HCT116 (cell line): ENCODE data around the gene PGAM5. TPM values are rescaled to one million over a fixed set of nuclear protein-coding genes. Genes with fewer than 3 reads are reported as not detected.

Source experiments
- ATAC-seq: fragments of 200-7000 bp; cut with Tn5 transposase; 2 replicates; pipeline ENCODE4 v1.9.1; 2020; ENCODE audit warnings: mild to moderate bottlenecking, moderate library complexity
- BruUV-seq: library from RNA; stranded (reverse); fragments of 400-500 nt; replicated peaks from 2 replicates; lab custom pipeline; 2021; lab: Mats Ljungman, UMichigan
- CTCF ChIA-PET: fragments of 300-600 bp; sonication (Branson Sonifier 250); formaldehyde crosslinking; loops from one replicate; lab custom pipeline; 2021; ENCODE audit warnings: antibody characterized with exemption; lab: Charles Lee
- POLR2A ChIA-PET: fragments of 300-600, 350-600 bp; sonication (Branson Sonifier 250); formaldehyde crosslinking; loops from one replicate; lab custom pipeline; 2021; ENCODE audit warnings: antibody characterized with exemption; lab: Charles Lee
- RAD21 ChIA-PET, 2 experiments: fragments of 300-600 bp; sonication (Branson Sonifier 250); formaldehyde crosslinking; loops; one replicate each; lab custom pipeline; 2023; ENCODE audit warnings: low total read pairs in 2 of 2; ENCODE audit not compliant: uncharacterized antibody in 2 of 2, unreplicated experiment in 2 of 2, low non-redundant PET in 1 of 2; lab: Charles Lee
- DNase-seq: peaks from one replicate; pipeline ENCODE4 v3.0.0-alpha.2; 2010; ENCODE audit warnings: low read depth, low spot score
- H2AFZ ChIP-seq: fragments of 200-600 bp; shearing (Covaris generic), sonication (generic); 2 replicates; pipeline ENCODE4 v1.6.1; 2017; ENCODE audit warnings: low read depth, mixed run types, mixed read lengths, antibody characterized with exemption, low read length; ENCODE audit not compliant: poor library complexity, severe bottlenecking
- H3K27ac ChIP-seq: 2 replicates; pipeline ENCODE4 v1.5.1; 2012; ENCODE audit warnings: low read depth, low read length
- H3K27me3 ChIP-seq: fragments of 200-600 bp; sonication (generic); 2 replicates; pipeline ENCODE4 v1.6.1; 2016; ENCODE audit warnings: mixed run types, low read length, mixed read lengths; ENCODE audit not compliant: insufficient read depth
- H3K36me3 ChIP-seq, 2 experiments: fragments of 200-500 bp in 1 of 2; fragments of 200-600 bp in 1 of 2; sonication (Bioruptor generic) in 1 of 2; sonication (generic) in 1 of 2; 2 replicates each; pipeline versions ENCODE4 v1.5.1 to v1.6.1; 2014 to 2016; ENCODE audit warnings: low read length in 2 of 2, inconsistent platforms in 1 of 2, mixed read lengths in 1 of 2, mixed run types in 1 of 2; ENCODE audit not compliant: insufficient read depth in 2 of 2, control insufficient read depth in 1 of 2
- H3K4me1 ChIP-seq, 2 experiments: fragments of 200-600 bp in 1 of 2; sonication (generic) in 1 of 2; 2 replicates each; pipeline versions ENCODE4 v1.5.1 to v1.6.1; 2012 to 2017; ENCODE audit warnings: low read length in 2 of 2, inconsistent platforms in 1 of 2, mild to moderate bottlenecking in 1 of 2, mixed read lengths in 1 of 2, mixed run types in 1 of 2, moderate library complexity in 1 of 2; ENCODE audit not compliant: insufficient read depth in 2 of 2, control insufficient read depth in 1 of 2
- H3K4me2 ChIP-seq: fragments of 200-600 bp; sonication (generic); 2 replicates; pipeline ENCODE4 v1.6.1; 2017; ENCODE audit warnings: mixed run types, low read length, mixed read lengths
- H3K4me3 ChIP-seq, 2 experiments: fragments of 200-600 bp in 1 of 2; sonication (generic) in 1 of 2; replicated peaks in 1 of 2; 2 replicates each; pipeline ENCODE4 v1.5.1; 2011 to 2016; ENCODE audit warnings: low read length in 2 of 2, control low read depth in 1 of 2, low read depth in 1 of 2, mild to moderate bottlenecking in 1 of 2, mixed read lengths in 1 of 2, mixed run types in 1 of 2
- H3K79me2 ChIP-seq: fragments of 200-600 bp; sonication (generic); 2 replicates; pipeline ENCODE4 v1.6.1; 2017; ENCODE audit warnings: mild to moderate bottlenecking, mixed run types, low read length, moderate library complexity, mixed read lengths; ENCODE audit not compliant: insufficient read depth
- H3K9ac ChIP-seq: fragments of 200-600 bp; sonication (generic); 2 replicates; pipeline ENCODE4 v1.6.1; 2016; ENCODE audit warnings: low read length, mixed read lengths
- H3K9me2 ChIP-seq: fragments of 200-600 bp; sonication (generic), shearing (Covaris generic); 2 replicates; pipeline ENCODE4 v1.6.1; 2017; ENCODE audit warnings: mixed run types, mild to moderate bottlenecking, moderate library complexity; ENCODE audit not compliant: insufficient read depth
- H3K9me3 ChIP-seq, 2 experiments: fragments of 200-500 bp in 1 of 2; fragments of 200-600 bp in 1 of 2; sonication (Bioruptor generic) in 1 of 2; sonication (generic) in 1 of 2; 2 replicates each; pipeline ENCODE4 v1.6.1; 2014 to 2017; ENCODE audit warnings: low read length in 2 of 2, mixed read lengths in 2 of 2, inconsistent platforms in 1 of 2, low read depth in 1 of 2, mild to moderate bottlenecking in 1 of 2, mixed run types in 1 of 2, moderate library complexity in 1 of 2; ENCODE audit not compliant: control insufficient read depth in 1 of 2, insufficient read depth in 1 of 2
- H4K20me1 ChIP-seq: fragments of 200-600 bp; sonication (generic), shearing (Covaris generic); 2 replicates; pipeline ENCODE4 v1.6.1; 2017; ENCODE audit warnings: mixed run types, mild to moderate bottlenecking, moderate library complexity; ENCODE audit not compliant: insufficient read depth
- CEBPB ChIP-seq: IDR thresholded peaks from 2 replicates; pipeline ENCODE4 v1.6.1; 2012; ENCODE audit warnings: low read depth
- EGR1 ChIP-seq: IDR thresholded peaks from 2 replicates; pipeline ENCODE4 v1.6.1; 2012; ENCODE audit warnings: low read depth
- ELF1 ChIP-seq: IDR thresholded peaks from 2 replicates; pipeline ENCODE4 v1.6.1; 2012; ENCODE audit warnings: low read depth, borderline replicate concordance
- EZH2 ChIP-seq: fragments of 200-600 bp; sonication (generic); IDR thresholded peaks from 2 replicates; pipeline ENCODE4 v1.6.1; 2017; ENCODE audit warnings: antibody characterized with exemption, mixed run types
- EZH2phosphoT487 ChIP-seq: fragments of 200-600 bp; IDR thresholded peaks from 2 replicates; pipeline ENCODE4 v1.6.1; 2018; ENCODE audit warnings: antibody characterized with exemption, borderline replicate concordance
- FOSL1 ChIP-seq: IDR thresholded peaks from 2 replicates; pipeline ENCODE4 v1.6.1; 2012; ENCODE audit warnings: low read depth
- JUND ChIP-seq: IDR thresholded peaks from 2 replicates; pipeline ENCODE4 v1.6.1; 2012
- POLR2AphosphoS5 ChIP-seq: IDR thresholded peaks from 2 replicates; pipeline ENCODE4 v1.6.1; 2011; ENCODE audit warnings: mild to moderate bottlenecking, low read depth, low read length, moderate library complexity
- RAD21 ChIP-seq: IDR thresholded peaks from 2 replicates; pipeline ENCODE4 v1.6.1; 2012; ENCODE audit warnings: low read depth, mild to moderate bottlenecking
- SP1 ChIP-seq: IDR thresholded peaks from 2 replicates; pipeline ENCODE4 v1.6.1; 2012; ENCODE audit warnings: low read depth
- YY1 ChIP-seq: IDR thresholded peaks from 2 replicates; pipeline ENCODE4 v1.6.1; 2011; ENCODE audit warnings: low read length, low read depth, moderate library complexity, mild to moderate bottlenecking; ENCODE audit not compliant: insufficient replicate concordance; ENCODE audit errors: extremely low read depth
- intact Hi-C: fragments of 100-400 bp; cut with micrococcal nuclease; formaldehyde crosslinking; loops from 2 replicates; pipeline ENCODE4 v1.10.0; 2022
- total RNA-seq: library from RNA; stranded (reverse); gene quantifications from one replicate; pipeline ENCODE4 v1.2.1, GENCODE V29; 2021; ENCODE audit not compliant: unreplicated experiment
- TF ChIP-seq, protein P1 (sequence below): IDR thresholded peaks from 2 replicates; pipeline ENCODE4 v1.6.1; 2012
- TF ChIP-seq, protein P2 (sequence below): IDR thresholded peaks from 2 replicates; pipeline ENCODE4 v1.6.1; 2012; ENCODE audit warnings: low read depth
- TF ChIP-seq, protein P3 (sequence below): IDR thresholded peaks from 2 replicates; pipeline ENCODE4 v1.6.1; 2011; ENCODE audit warnings: mild to moderate bottlenecking, low read length, moderate library complexity; ENCODE audit not compliant: insufficient replicate concordance; ENCODE audit errors: extremely low read depth
- TF ChIP-seq, protein P4 (sequence below), 3 experiments: fragments of 200-600 bp in 1 of 3; sonication (generic) in 1 of 3; IDR thresholded peaks in 2 of 3; conservative IDR thresholded peaks in 1 of 3; 2 replicates each; pipeline ENCODE4 v1.5.1; 2012 to 2017; ENCODE audit warnings: low read depth in 2 of 3, low read length in 2 of 3, antibody characterized with exemption in 1 of 3, borderline replicate concordance in 1 of 3, control low read depth in 1 of 3, mild to moderate bottlenecking in 1 of 3, mixed read lengths in 1 of 3, mixed run types in 1 of 3, moderate library complexity in 1 of 3; ENCODE audit not compliant: insufficient read depth in 1 of 3

The PGAM5 gene
- total RNA-seq, 1 experiment from 2014 or later = 98.3 TPM

DNA sequence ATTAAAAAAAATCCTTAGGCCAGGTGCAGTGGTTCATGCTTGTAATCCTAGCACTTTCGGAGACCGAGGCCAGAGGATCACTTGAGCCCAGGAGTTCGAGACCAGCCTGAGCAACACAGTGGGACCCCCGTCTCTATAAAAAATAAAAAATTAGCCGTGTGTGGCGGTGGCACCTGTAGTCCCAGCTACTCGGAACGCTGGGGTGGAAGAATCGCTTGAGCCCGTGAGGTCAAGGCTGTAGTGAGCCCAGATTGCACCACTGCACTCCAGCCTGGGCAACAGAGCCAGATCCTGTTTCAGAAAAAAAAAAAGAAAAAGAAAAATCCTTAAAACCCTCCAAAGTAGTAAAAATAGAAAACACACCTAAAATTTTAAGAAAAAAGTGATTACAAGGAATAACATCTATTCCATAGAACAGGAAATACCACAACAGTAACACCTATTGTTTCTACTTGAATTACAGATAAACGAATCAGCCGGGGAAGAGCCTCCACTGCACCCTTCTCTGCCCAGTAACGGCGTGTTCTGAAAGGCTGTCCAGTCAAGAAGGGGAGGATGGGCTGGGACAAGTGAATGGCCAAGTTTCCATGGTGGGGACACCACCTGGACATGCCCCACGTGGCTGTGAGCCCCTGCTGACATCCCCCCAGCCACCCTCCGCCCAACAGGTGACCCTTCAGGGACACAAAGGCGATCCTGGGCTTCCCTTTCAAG lies 41.3 kb upstream of the PGAM5 start:
- ChIA-PET CTCF (no interaction called here), POLR2A (no interaction called here)
- Histone ChIP-seq H3K4me2 (no peak overlapping the region), H3K4me1 (no peaks in the 10 kb centered on the region), H3K36me3 (peaks cover 59 to 61% of the 10 kb centered on the region in 2 experiments), H3K9me3 (no peaks in the 10 kb centered on the region), H3K27me3 (no peaks in the 10 kb centered on the region), H2AFZ (no peak overlapping the region), H3K79me2 (no peaks in the 10 kb centered on the region)
- DNase-seq (no peak), ATAC-seq (no peak)
- intact Hi-C loops = no loop called here
- no TSS peak for BruUV-seq
- TF ChIP-seq CEBPB (no peak), POLR2AphosphoS5 (no peak), YY1 (no peak), JUND (no peak), SP1 (no peak), EZH2phosphoT487 (no peak), EGR1 (no peak), EZH2 (no peak), FOSL1 (no peak), RAD21 (no peak), ELF1 (no peak)
- TF ChIP-seq, protein P1, sequence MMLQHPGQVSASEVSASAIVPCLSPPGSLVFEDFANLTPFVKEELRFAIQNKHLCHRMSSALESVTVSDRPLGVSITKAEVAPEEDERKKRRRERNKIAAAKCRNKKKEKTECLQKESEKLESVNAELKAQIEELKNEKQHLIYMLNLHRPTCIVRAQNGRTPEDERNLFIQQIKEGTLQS = no peak
- TF ChIP-seq, protein P2, sequence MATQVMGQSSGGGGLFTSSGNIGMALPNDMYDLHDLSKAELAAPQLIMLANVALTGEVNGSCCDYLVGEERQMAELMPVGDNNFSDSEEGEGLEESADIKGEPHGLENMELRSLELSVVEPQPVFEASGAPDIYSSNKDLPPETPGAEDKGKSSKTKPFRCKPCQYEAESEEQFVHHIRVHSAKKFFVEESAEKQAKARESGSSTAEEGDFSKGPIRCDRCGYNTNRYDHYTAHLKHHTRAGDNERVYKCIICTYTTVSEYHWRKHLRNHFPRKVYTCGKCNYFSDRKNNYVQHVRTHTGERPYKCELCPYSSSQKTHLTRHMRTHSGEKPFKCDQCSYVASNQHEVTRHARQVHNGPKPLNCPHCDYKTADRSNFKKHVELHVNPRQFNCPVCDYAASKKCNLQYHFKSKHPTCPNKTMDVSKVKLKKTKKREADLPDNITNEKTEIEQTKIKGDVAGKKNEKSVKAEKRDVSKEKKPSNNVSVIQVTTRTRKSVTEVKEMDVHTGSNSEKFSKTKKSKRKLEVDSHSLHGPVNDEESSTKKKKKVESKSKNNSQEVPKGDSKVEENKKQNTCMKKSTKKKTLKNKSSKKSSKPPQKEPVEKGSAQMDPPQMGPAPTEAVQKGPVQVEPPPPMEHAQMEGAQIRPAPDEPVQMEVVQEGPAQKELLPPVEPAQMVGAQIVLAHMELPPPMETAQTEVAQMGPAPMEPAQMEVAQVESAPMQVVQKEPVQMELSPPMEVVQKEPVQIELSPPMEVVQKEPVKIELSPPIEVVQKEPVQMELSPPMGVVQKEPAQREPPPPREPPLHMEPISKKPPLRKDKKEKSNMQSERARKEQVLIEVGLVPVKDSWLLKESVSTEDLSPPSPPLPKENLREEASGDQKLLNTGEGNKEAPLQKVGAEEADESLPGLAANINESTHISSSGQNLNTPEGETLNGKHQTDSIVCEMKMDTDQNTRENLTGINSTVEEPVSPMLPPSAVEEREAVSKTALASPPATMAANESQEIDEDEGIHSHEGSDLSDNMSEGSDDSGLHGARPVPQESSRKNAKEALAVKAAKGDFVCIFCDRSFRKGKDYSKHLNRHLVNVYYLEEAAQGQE = no peak
- TF ChIP-seq, protein P3, sequence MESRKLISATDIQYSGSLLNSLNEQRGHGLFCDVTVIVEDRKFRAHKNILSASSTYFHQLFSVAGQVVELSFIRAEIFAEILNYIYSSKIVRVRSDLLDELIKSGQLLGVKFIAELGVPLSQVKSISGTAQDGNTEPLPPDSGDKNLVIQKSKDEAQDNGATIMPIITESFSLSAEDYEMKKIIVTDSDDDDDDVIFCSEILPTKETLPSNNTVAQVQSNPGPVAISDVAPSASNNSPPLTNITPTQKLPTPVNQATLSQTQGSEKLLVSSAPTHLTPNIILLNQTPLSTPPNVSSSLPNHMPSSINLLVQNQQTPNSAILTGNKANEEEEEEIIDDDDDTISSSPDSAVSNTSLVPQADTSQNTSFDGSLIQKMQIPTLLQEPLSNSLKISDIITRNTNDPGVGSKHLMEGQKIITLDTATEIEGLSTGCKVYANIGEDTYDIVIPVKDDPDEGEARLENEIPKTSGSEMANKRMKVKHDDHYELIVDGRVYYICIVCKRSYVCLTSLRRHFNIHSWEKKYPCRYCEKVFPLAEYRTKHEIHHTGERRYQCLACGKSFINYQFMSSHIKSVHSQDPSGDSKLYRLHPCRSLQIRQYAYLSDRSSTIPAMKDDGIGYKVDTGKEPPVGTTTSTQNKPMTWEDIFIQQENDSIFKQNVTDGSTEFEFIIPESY = no peak
- TF ChIP-seq, protein P4, sequence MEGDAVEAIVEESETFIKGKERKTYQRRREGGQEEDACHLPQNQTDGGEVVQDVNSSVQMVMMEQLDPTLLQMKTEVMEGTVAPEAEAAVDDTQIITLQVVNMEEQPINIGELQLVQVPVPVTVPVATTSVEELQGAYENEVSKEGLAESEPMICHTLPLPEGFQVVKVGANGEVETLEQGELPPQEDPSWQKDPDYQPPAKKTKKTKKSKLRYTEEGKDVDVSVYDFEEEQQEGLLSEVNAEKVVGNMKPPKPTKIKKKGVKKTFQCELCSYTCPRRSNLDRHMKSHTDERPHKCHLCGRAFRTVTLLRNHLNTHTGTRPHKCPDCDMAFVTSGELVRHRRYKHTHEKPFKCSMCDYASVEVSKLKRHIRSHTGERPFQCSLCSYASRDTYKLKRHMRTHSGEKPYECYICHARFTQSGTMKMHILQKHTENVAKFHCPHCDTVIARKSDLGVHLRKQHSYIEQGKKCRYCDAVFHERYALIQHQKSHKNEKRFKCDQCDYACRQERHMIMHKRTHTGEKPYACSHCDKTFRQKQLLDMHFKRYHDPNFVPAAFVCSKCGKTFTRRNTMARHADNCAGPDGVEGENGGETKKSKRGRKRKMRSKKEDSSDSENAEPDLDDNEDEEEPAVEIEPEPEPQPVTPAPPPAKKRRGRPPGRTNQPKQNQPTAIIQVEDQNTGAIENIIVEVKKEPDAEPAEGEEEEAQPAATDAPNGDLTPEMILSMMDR (IDR thresholded peaks at IDR 0.05 in 2 of 3, conservative IDR thresholded peaks at IDR 0.05 in 1 of 3; ENCODE audit: borderline replicate concordance in 1 of 3, insufficient read depth in 1 of 3, low read depth in 2 of 3, low read length in 2 of 3) = no peak
- TF ChIP-seq, all 23 proteins: peak for 0
- Histone ChIP-seq H3K27ac (no peak overlapping the region), H3K4me3 (no peak overlapping the region), H4K20me1 (no peaks in the 10 kb centered on the region), H3K9me2 (no peaks in the 10 kb centered on the region), H3K9ac (no peak overlapping the region)
- RAD21 ChIA-PET = no interaction called here
